ENCODE measurements around the gene IFI44L. TPM values are rescaled to one million over a fixed set of nuclear protein-coding genes. Genes with fewer than 3 reads are reported as not detected.

Gene IFI44L
- 0.04 TPM in 1 of 2 replicates, not detected in the other for total RNA-seq (2016; rRNA removed; fragmentation: Illumina TruSeq; extraction: Trizol)
- not detected in 2 replicates for total RNA-seq (2016; cell fraction: cytosol; rRNA removed; fragmentation: Illumina TruSeq; extraction: Trizol; ENCODE audit: low read depth)
- 0.17 TPM in 1 of 2 replicates, not detected in the other for total RNA-seq (2016; cell fraction: insoluble cytoplasmic fraction; rRNA removed; fragmentation: Illumina TruSeq; extraction: Trizol)
- total RNA-seq (2016; cell fraction: membrane; rRNA removed; fragmentation: Illumina TruSeq; extraction: Trizol), result not detected in 2 replicates
- total RNA-seq (2016; cell fraction: nucleus; rRNA removed; fragmentation: Illumina TruSeq; extraction: Trizol), result not detected in 2 replicates
- polyA plus RNA-seq (2011; rRNA removed), result 0.04 and 0.12 TPM in 2 replicates
- polyA plus RNA-seq (2011; cell fraction: cytosol; rRNA removed), result 0.03 TPM in 1 of 2 replicates, not detected in the other
- polyA plus RNA-seq (2011; cell fraction: nucleus; rRNA removed), result 0.06 and 0.10 TPM in 2 replicates
- polyA plus RNA-seq (2012), result not detected in 2 replicates
- not detected in 2 replicates for polyA plus RNA-seq (2016; cell fraction: cytosol; fragmentation: Illumina TruSeq; extraction: Trizol; ENCODE audit: low read depth)
- not detected in 2 replicates for polyA plus RNA-seq (2016; cell fraction: insoluble cytoplasmic fraction; fragmentation: Illumina TruSeq; extraction: Trizol; ENCODE audit: low read depth)
- polyA plus RNA-seq (2016; cell fraction: membrane; fragmentation: Illumina TruSeq; extraction: Trizol; ENCODE audit: low read depth), result not detected in 2 replicates
- polyA plus RNA-seq (2016; cell fraction: nucleus; fragmentation: Illumina TruSeq; extraction: Trizol; ENCODE audit: insufficient read depth, low read depth), result 0.69 TPM in 1 of 2 replicates, not detected in the other
- polyA minus RNA-seq (2011; rRNA and poly(A)+ RNA removed; ENCODE audit: low replicate concordance), result 0.84 TPM in 1 of 2 replicates, not detected in the other
- not detected in 2 replicates for polyA minus RNA-seq (2011; cell fraction: cytosol; rRNA and poly(A)+ RNA removed)
- 0.39 TPM in 1 of 2 replicates, not detected in the other for polyA minus RNA-seq (2011; cell fraction: nucleus; rRNA and poly(A)+ RNA removed)
- Bru-seq, nascent RNA, result percentile 25 among the genes with signal in this experiment
- percentile 23 among the genes with signal in this experiment for BruChase-seq, experiment 1, labeled RNA remaining after a 6-hour chase
- BruChase-seq, experiment 2, labeled RNA remaining after a 2-hour chase, result percentile 27 among the genes with signal in this experiment
- long read RNA-seq, experiment 1, result 0 reads
- long read RNA-seq, experiment 2, result 0 reads

DNA sequence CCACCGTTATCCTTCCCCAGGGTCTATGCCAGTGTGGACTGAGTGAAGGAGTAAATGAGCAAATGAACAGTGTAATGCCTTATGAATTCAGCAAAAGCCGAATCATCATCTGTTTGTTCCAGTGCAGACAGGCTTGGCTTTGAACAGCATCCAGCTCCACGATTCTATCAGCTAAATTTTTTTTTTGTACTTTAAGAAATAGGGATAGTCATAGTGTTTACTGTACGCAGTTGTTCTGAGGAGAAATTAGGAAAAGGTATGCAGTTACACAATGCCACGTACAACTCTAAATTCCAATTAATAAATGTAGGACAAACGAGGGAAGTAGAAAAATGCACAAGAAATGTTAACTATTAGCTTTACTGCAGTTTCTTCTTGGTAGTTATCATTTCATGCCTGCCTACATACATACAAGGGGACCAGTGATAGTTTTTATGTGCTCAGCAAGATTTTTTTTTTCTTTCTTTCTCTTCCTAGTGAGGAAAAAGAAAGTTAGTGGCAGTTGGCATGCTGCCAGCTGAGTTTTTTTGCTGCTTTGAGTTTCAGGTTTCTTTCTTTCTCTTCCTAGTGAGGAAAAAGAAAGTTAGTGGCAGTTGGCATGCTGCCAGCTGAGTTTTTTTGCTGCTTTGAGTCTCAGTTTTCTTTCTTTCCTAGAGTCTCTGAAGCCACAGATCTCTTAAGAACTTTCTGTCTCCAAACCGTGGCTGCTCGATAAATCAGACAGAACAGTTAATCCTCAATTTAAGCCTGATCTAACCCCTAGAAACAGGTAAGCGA is at the start of gene IFI44L:
IFI44L (plus strand) TSS at position 646 of the 777 bp plus-strand sequence. CDS start 7,468 bp downstream, outside the sequence.
- ChIA-PET POLR2A (no interaction called here), CTCF (ENCODE audit: low intra/inter-chr PET ratio, low total read pairs) (no interaction called here)
- H3K27ac ChIP-seq (ENCODE audit: extremely low read length, insufficient read depth, low read length), result no peak within 1 kb of the TSS
- BruUV-seq (replicated peaks), result no TSS peak
- no peak within 1 kb of the TSS for H3K4me2 ChIP-seq (ENCODE audit: low read depth, low read length)
- peak; percentile 98 for TF ChIP-seq LCORL (IDR thresholded peaks at IDR 0.05)
- TF ChIP-seq LCORL (CRISPR knock-in tag; IDR thresholded peaks at IDR 0.05), result no peak
- no peak for TF ChIP-seq ZNF7 (CRISPR knock-in tag; IDR thresholded peaks at IDR 0.05)
- in situ Hi-C loops (cut with HindIII; ENCODE audit: extremely low pct_ligation_motif_present, low pct_unique_long_range_greater_than_20kb), result no loop called here
- no peaks in the 10 kb centered on the region for H3K9me3 ChIP-seq (ENCODE audit: low read length)
- no peaks in the 10 kb centered on the region for H3K4me1 ChIP-seq (ENCODE audit: insufficient read depth, low read length)
- H3K4me3 ChIP-seq (replicated peaks in 1 of 3; ENCODE audit: insufficient read depth in 1 of 3, low read depth in 2 of 3, low read length in 3 of 3), result no peak within 1 kb of the TSS
- no peaks in the 10 kb centered on the region for H3K79me2 ChIP-seq (ENCODE audit: insufficient read depth, low read length)
- no peaks in the 10 kb centered on the region for H4K20me1 ChIP-seq (ENCODE audit: insufficient read depth, low read length)
- 7% methylated on average over 9 of the region's 9 CpGs for WGBS (ENCODE audit: low lambda C conversion rate)
- ATAC-seq, result no peak
- H3K9ac ChIP-seq (ENCODE audit: insufficient read depth, low read depth, low read length), result no peak within 1 kb of the TSS
- no peak for FAIRE-seq
- intact Hi-C loops (cut with micrococcal nuclease; ENCODE audit: unreplicated experiment), result no loop called here
- no peak within 1 kb of the TSS for H2AFZ ChIP-seq (ENCODE audit: low read length)
- H3K36me3 ChIP-seq (replicated peaks in 1 of 2; ENCODE audit: control insufficient read depth in 1 of 2, insufficient read depth in 2 of 2, low read length in 2 of 2), result no peaks in the 10 kb centered on the region
- DNase-seq (ENCODE audit: low spot score), result no peak
- 0 out of 5 replicates have a peak, but pooled peaks cover 0 to 1% of the 10 kb centered on the region in 2 experiments for H3K27me3 ChIP-seq (ENCODE audit: control insufficient read depth in 1 of 2, insufficient read depth in 2 of 2, low read length in 2 of 2)
